ENCODE measurements around the gene MAN1A1. TPM values are rescaled to one million over a fixed set of nuclear protein-coding genes. Genes with fewer than 3 reads are reported as not detected.

Gene MAN1A1
- total and polyA plus RNA-seq, 2 experiments from 2014 or later, result 2.0 to 8.7 TPM

DNA sequence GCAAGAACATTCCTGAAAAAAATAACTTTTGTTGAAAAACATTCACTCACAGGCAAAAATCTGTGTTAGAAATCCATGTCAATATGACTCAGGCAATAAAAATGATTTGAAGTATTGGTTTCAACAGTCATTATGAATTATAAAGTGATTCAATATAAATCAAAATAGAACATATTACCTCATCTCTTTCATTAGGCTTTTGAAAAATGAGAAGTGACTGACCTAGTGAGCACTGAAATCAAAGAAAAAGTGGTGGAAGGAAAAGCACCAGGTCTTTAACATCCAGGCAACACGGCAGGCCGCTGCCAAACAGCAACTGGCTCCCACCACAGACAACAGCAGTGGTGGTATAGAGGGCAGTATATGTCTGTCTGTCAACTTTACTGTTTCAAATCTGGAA lies 68.9 kb downstream of the MAN1A1 start:
- H3F3A ChIP-seq (replicated peaks; ENCODE audit: low read depth), result no peaks in the 10 kb centered on the region
- Mint-ChIP-seq H3K4me3 (no peak overlapping the region), H3K36me3 (ENCODE audit: low read depth) (peaks cover 6% of the 10 kb centered on the region), H3K27me3 (ENCODE audit: insufficient read depth, low read depth, poor library complexity) (no peaks in the 10 kb centered on the region), H3K4me1 (no peaks in the 10 kb centered on the region), H3K9me3 (no peaks in the 10 kb centered on the region), H3K27ac (no peak overlapping the region)
- no peak overlapping the region for H2AFZ ChIP-seq
- H3K4me2 ChIP-seq, result no peak overlapping the region
- no peaks in the 10 kb centered on the region for H4K20me1 ChIP-seq (replicated peaks; ENCODE audit: insufficient read depth)
- H3K36me3 ChIP-seq (ENCODE audit: insufficient read depth), result no peaks in the 10 kb centered on the region
- no peaks in the 10 kb centered on the region for H3K27me3 ChIP-seq (ENCODE audit: insufficient read depth)
- H3K9me2 ChIP-seq (ENCODE audit: insufficient read depth), result no peaks in the 10 kb centered on the region
- ATAC-seq (no peak), DNase-seq (ENCODE audit: low spot score) (no peak)
- H3K4me3 ChIP-seq, result no peak overlapping the region
- no peak overlapping the region for H3K27ac ChIP-seq (ENCODE audit: low read depth)
- no peaks in the 10 kb centered on the region for H3K79me2 ChIP-seq (replicated peaks; ENCODE audit: insufficient read depth)
- no peaks in the 10 kb centered on the region for H3K4me1 ChIP-seq (ENCODE audit: insufficient read depth)
- no peak for TF ChIP-seq ZNF114 (CRISPR knock-in tag; IDR thresholded peaks at IDR 0.05)
- no peak for TF ChIP-seq ZNF331 (CRISPR knock-in tag; IDR thresholded peaks at IDR 0.05; ENCODE audit: low read depth)
- no peak for TF ChIP-seq JUNB (IDR thresholded peaks at IDR 0.05; ENCODE audit: unreplicated experiment)
- TF ChIP-seq POLR2AphosphoS5 (IDR thresholded peaks at IDR 0.05; ENCODE audit: low read depth), result no peak
- TF ChIP-seq, protein P1, sequence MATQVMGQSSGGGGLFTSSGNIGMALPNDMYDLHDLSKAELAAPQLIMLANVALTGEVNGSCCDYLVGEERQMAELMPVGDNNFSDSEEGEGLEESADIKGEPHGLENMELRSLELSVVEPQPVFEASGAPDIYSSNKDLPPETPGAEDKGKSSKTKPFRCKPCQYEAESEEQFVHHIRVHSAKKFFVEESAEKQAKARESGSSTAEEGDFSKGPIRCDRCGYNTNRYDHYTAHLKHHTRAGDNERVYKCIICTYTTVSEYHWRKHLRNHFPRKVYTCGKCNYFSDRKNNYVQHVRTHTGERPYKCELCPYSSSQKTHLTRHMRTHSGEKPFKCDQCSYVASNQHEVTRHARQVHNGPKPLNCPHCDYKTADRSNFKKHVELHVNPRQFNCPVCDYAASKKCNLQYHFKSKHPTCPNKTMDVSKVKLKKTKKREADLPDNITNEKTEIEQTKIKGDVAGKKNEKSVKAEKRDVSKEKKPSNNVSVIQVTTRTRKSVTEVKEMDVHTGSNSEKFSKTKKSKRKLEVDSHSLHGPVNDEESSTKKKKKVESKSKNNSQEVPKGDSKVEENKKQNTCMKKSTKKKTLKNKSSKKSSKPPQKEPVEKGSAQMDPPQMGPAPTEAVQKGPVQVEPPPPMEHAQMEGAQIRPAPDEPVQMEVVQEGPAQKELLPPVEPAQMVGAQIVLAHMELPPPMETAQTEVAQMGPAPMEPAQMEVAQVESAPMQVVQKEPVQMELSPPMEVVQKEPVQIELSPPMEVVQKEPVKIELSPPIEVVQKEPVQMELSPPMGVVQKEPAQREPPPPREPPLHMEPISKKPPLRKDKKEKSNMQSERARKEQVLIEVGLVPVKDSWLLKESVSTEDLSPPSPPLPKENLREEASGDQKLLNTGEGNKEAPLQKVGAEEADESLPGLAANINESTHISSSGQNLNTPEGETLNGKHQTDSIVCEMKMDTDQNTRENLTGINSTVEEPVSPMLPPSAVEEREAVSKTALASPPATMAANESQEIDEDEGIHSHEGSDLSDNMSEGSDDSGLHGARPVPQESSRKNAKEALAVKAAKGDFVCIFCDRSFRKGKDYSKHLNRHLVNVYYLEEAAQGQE (IDR thresholded peaks at IDR 0.05; ENCODE audit: unreplicated experiment), result no peak
- TF ChIP-seq, protein P2, sequence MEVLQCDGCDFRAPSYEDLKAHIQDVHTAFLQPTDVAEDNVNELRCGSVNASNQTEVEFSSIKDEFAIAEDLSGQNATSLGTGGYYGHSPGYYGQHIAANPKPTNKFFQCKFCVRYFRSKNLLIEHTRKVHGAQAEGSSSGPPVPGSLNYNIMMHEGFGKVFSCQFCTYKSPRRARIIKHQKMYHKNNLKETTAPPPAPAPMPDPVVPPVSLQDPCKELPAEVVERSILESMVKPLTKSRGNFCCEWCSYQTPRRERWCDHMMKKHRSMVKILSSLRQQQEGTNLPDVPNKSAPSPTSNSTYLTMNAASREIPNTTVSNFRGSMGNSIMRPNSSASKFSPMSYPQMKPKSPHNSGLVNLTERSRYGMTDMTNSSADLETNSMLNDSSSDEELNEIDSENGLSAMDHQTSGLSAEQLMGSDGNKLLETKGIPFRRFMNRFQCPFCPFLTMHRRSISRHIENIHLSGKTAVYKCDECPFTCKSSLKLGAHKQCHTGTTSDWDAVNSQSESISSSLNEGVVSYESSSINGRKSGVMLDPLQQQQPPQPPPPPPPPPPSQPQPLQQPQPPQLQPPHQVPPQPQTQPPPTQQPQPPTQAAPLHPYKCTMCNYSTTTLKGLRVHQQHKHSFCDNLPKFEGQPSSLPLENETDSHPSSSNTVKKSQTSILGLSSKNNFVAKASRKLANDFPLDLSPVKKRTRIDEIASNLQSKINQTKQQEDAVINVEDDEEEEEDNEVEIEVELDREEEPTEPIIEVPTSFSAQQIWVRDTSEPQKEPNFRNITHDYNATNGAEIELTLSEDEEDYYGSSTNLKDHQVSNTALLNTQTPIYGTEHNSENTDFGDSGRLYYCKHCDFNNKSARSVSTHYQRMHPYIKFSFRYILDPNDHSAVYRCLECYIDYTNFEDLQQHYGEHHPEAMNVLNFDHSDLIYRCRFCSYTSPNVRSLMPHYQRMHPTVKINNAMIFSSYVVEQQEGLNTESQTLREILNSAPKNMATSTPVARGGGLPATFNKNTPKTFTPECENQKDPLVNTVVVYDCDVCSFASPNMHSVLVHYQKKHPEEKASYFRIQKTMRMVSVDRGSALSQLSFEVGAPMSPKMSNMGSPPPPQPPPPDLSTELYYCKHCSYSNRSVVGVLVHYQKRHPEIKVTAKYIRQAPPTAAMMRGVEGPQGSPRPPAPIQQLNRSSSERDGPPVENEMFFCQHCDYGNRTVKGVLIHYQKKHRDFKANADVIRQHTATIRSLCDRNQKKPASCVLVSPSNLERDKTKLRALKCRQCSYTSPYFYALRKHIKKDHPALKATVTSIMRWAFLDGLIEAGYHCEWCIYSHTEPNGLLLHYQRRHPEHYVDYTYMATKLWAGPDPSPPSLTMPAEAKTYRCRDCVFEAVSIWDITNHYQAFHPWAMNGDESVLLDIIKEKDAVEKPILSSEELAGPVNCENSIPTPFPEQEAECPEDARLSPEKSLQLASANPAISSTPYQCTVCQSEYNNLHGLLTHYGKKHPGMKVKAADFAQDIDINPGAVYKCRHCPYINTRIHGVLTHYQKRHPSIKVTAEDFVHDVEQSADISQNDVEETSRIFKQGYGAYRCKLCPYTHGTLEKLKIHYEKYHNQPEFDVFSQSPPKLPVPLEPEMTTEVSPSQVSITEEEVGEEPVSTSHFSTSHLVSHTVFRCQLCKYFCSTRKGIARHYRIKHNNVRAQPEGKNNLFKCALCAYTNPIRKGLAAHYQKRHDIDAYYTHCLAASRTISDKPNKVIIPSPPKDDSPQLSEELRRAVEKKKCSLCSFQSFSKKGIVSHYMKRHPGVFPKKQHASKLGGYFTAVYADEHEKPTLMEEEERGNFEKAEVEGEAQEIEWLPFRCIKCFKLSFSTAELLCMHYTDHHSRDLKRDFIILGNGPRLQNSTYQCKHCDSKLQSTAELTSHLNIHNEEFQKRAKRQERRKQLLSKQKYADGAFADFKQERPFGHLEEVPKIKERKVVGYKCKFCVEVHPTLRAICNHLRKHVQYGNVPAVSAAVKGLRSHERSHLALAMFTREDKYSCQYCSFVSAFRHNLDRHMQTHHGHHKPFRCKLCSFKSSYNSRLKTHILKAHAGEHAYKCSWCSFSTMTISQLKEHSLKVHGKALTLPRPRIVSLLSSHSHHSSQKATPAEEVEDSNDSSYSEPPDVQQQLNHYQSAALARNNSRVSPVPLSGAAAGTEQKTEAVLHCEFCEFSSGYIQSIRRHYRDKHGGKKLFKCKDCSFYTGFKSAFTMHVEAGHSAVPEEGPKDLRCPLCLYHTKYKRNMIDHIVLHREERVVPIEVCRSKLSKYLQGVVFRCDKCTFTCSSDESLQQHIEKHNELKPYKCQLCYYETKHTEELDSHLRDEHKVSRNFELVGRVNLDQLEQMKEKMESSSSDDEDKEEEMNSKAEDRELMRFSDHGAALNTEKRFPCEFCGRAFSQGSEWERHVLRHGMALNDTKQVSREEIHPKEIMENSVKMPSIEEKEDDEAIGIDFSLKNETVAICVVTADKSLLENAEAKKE (CRISPR knock-in tag; IDR thresholded peaks at IDR 0.05), result no peak
- TF ChIP-seq, protein P3, sequence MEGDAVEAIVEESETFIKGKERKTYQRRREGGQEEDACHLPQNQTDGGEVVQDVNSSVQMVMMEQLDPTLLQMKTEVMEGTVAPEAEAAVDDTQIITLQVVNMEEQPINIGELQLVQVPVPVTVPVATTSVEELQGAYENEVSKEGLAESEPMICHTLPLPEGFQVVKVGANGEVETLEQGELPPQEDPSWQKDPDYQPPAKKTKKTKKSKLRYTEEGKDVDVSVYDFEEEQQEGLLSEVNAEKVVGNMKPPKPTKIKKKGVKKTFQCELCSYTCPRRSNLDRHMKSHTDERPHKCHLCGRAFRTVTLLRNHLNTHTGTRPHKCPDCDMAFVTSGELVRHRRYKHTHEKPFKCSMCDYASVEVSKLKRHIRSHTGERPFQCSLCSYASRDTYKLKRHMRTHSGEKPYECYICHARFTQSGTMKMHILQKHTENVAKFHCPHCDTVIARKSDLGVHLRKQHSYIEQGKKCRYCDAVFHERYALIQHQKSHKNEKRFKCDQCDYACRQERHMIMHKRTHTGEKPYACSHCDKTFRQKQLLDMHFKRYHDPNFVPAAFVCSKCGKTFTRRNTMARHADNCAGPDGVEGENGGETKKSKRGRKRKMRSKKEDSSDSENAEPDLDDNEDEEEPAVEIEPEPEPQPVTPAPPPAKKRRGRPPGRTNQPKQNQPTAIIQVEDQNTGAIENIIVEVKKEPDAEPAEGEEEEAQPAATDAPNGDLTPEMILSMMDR (conservative IDR thresholded peaks at IDR 0.05; ENCODE audit: low read depth in 2 of 2), result no peak
- TF ChIP-seq, protein P4, sequence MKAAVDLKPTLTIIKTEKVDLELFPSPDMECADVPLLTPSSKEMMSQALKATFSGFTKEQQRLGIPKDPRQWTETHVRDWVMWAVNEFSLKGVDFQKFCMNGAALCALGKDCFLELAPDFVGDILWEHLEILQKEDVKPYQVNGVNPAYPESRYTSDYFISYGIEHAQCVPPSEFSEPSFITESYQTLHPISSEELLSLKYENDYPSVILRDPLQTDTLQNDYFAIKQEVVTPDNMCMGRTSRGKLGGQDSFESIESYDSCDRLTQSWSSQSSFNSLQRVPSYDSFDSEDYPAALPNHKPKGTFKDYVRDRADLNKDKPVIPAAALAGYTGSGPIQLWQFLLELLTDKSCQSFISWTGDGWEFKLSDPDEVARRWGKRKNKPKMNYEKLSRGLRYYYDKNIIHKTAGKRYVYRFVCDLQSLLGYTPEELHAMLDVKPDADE (IDR thresholded peaks at IDR 0.05), result no peak
- no peak for TF ChIP-seq CREB1 (CRISPR knock-in tag; IDR thresholded peaks at IDR 0.05; ENCODE audit: low read depth)
- no peak for TF ChIP-seq STAT1 (IDR thresholded peaks at IDR 0.05; ENCODE audit: unreplicated experiment)
